C4-2B (cell line): ENCODE measurements around the gene PAGR1.

Experiments
- CTCF ChIP-seq: fragments of 450-650 bp; conservative IDR thresholded peaks from 2 replicates; pipeline ENCODE4 v1.5.1; 2017; ENCODE audit warnings: mild to moderate bottlenecking
- ZFX ChIP-seq: fragments of 450-650 bp; IDR thresholded peaks from 2 replicates; pipeline ENCODE4 v1.6.1; 2017

GRCh38 chr16:29808219-29808900 is 7.6 kb upstream of the PAGR1 start:
- no peak for TF ChIP-seq CTCF
- TF ChIP-seq ZFX: no peak
